ENCODE data around the gene IRF2BP1.
A peak's percentile ranks its signal among the peaks of the same experiment; 100 is the strongest.
"Not testable (repeated sequence)": the region's sequence is repeated elsewhere in the genome, so short reads cannot be mapped to it uniquely, and the experiment has no call there.

The IRF2BP1 gene

GRCh38 chr19:45901912-45902650, 16.1 kb upstream of the IRF2BP1 start, which contains the start of gene MYPOP:
TSS of gene MYPOP (minus strand) at chr19:45902613. CDS start at chr19:45901773, 840 bp downstream.
- DNase-seq: no peak

GRCh38 chr19:45901432-45901911, 15.5 kb upstream of the IRF2BP1 start:
- DNase-seq: no peak

- DNase-seq: no peak
These were observed 14.9 kb upstream of the IRF2BP1 start for GRCh38 chr19:45900738-45901431.

GRCh38 chr19:45899919-45900589, 14.1 kb upstream of the IRF2BP1 start:
- DNase-seq: no peak

GRCh38 chr19:45899253-45899652, 13.3 kb upstream of the IRF2BP1 start:
- no peak for DNase-seq

GRCh38 chr19:45897261-45897812, 11.4 kb upstream of the IRF2BP1 start:
- DNase-seq: no peak

- DNase-seq: not testable (repeated sequence)
These were observed 10.2 kb upstream of the IRF2BP1 start for GRCh38 chr19:45895983-45896599.

GRCh38 chr19:45895519-45895972, 9.6 kb upstream of the IRF2BP1 start:
- DNase-seq: no peak

- DNase-seq: no peak
These were observed 4.9 kb upstream of the IRF2BP1 start for GRCh38 chr19:45890877-45891276.

GRCh38 chr19:45889210-45889885, 3.4 kb upstream of the IRF2BP1 start:
- no peak for DNase-seq

GRCh38 chr19:45887200-45887710, 1.3 kb upstream of the IRF2BP1 start:
- no peak for DNase-seq

- DNase-seq: peak; percentile 83 to 93
These were observed 672 bp upstream of the IRF2BP1 start for GRCh38 chr19:45886427-45887199.

GRCh38 chr19:45884682-45885555, 1.0 kb downstream of the IRF2BP1 start:
- peak in 1 of 2 experiments; percentile 28 for DNase-seq

- no peak for DNase-seq
These were observed 1.9 kb downstream of the IRF2BP1 start for GRCh38 chr19:45883881-45884681.

GRCh38 chr19:45883586-45883880, 2.4 kb downstream of the IRF2BP1 start:
- no peak for DNase-seq

GRCh38 chr19:45882652-45883585, 3.0 kb downstream of the IRF2BP1 start:
- DNase-seq: peak; percentile 82 to 85

GRCh38 chr19:45881909-45882528, 3.9 kb downstream of the IRF2BP1 start:
- peak; percentile 71 to 87 for DNase-seq
